A549 (cell line): ENCODE results near the gene IMPA2. TPM values are rescaled to one million over a fixed set of nuclear protein-coding genes. Genes with fewer than 3 reads are reported as not detected.
A peak's percentile ranks its signal among the peaks of the same experiment; 100 is the strongest.

ENCODE experiments used
- ATAC-seq, 2 experiments: fragments of 200-7000 bp in 1 of 2; fragments of >200 bp in 1 of 2; cut with Nextera tagmentation in 1 of 2; cut with Tn5 transposase in 1 of 2; 3 replicates each; pipeline versions ENCODE4 v1.8.0 to v1.9.1; 2018 to 2020; ENCODE audit warnings: mild to moderate bottlenecking in 1 of 2, moderate library complexity in 1 of 2
- CTCF ChIA-PET: fragments of 300-600 bp; sonication (Branson Sonifier 250); formaldehyde crosslinking; extraction: SDS; loops from one replicate; lab custom pipeline; 2021; ENCODE audit warnings: antibody characterized with exemption, inconsistent platforms; lab: Yijun Ruan, JAX
- POLR2A ChIA-PET: fragments of 350-600 bp; formaldehyde crosslinking; extraction: SDS; loops from one replicate; lab custom pipeline; 2021; ENCODE audit warnings: antibody characterized with exemption, inconsistent platforms; lab: Yijun Ruan, JAX
- DNase-seq, 2 experiments: peaks; one replicate each; pipeline versions ENCODE4 v3.0.0 to v3.0.0-alpha.2; 2011 to 2016; ENCODE audit warnings: low read depth in 1 of 2, low spot score in 1 of 2
- FAIRE-seq: peaks from 2 replicates; lab custom pipeline; 2011; peaks lifted over from hg19 to GRCh38; lab: Jason Lieb, UNC
- H3K27ac ChIP-seq, 2 experiments: fragments of >200 bp; sonication (Bioruptor Twin); formaldehyde crosslinking; 3 replicates each; pipeline ENCODE4 v1.5.1; 2016 to 2017
- H3K4me1 ChIP-seq: fragments of >200 bp; sonication (Bioruptor Twin); formaldehyde crosslinking; 3 replicates; pipeline ENCODE4 v1.6.1; 2016
- H3K4me2 ChIP-seq: fragments of >200 bp; sonication (Bioruptor Twin); formaldehyde crosslinking; 3 replicates; pipeline ENCODE4 v1.6.1; 2016
- H3K4me3 ChIP-seq: fragments of >200 bp; sonication (Bioruptor Twin); formaldehyde crosslinking; 3 replicates; pipeline ENCODE4 v1.5.1; 2016
- H3K9me3 ChIP-seq: fragments of >200 bp; sonication (Bioruptor Twin); formaldehyde crosslinking; 3 replicates; pipeline ENCODE4 v1.6.1; 2016
- CEBPB ChIP-seq, 2 experiments: fragments of >200 bp in 1 of 2; sonication (Bioruptor Twin) in 1 of 2; formaldehyde crosslinking in 1 of 2; IDR thresholded peaks; 2 replicates each; pipeline ENCODE4 v1.6.1; 2012 to 2016
- CHD2 ChIP-seq: fragments of 150-350 bp; IDR thresholded peaks from 2 replicates; pipeline ENCODE4 v1.6.1; 2014; ENCODE audit warnings: low read length; ENCODE audit not compliant: partially characterized antibody
- EHF ChIP-seq: fragments of 250-450 bp; sonication (Bioruptor Pico); IDR thresholded peaks from 2 replicates; pipeline ENCODE4 v1.5.0; 2020; ENCODE audit warnings: mild to moderate bottlenecking
- EP300 ChIP-seq, 2 experiments: fragments of >200 bp; sonication (Bioruptor Twin); formaldehyde crosslinking; IDR thresholded peaks; 2 replicates in 1 of 2; 3 replicates in 1 of 2; pipeline ENCODE4 v1.6.1; 2016 to 2017
- FOSL2 ChIP-seq, 2 experiments: fragments of 450-650 bp in 1 of 2; fragments of >200 bp in 1 of 2; sonication (Bioruptor Twin) in 1 of 2; formaldehyde crosslinking; IDR thresholded peaks; 2 replicates each; pipeline versions ENCODE4 v1.5.0 to v1.6.1; 2016 to 2020; ENCODE audit warnings: mild to moderate bottlenecking in 1 of 2, moderate library complexity in 1 of 2
- FOXS1 ChIP-seq: fragments of 250-450 bp; sonication (Bioruptor Pico); IDR thresholded peaks from 2 replicates; pipeline ENCODE4 v1.5.0; 2020; ENCODE audit warnings: mild to moderate bottlenecking, moderate library complexity
- HEYL ChIP-seq: fragments of 250-450 bp; sonication (Bioruptor Pico); IDR thresholded peaks from 2 replicates; pipeline ENCODE4 v1.8.0; 2021; ENCODE audit warnings: mild to moderate bottlenecking, moderate library complexity
- HOXB5 ChIP-seq: fragments of 250-450 bp; sonication (Bioruptor Pico); IDR thresholded peaks from 2 replicates; pipeline ENCODE4 v1.5.0; 2020; ENCODE audit warnings: mild to moderate bottlenecking, moderate library complexity
- JUN ChIP-seq, 2 experiments: fragments of >200 bp; sonication (Bioruptor Twin); formaldehyde crosslinking; IDR thresholded peaks; 2 replicates in 1 of 2; 3 replicates in 1 of 2; pipeline ENCODE4 v1.6.1; 2016 to 2017
- KDM1A ChIP-seq: fragments of 200-600 bp; sonication (generic); IDR thresholded peaks from 2 replicates; pipeline ENCODE4 v1.6.1; 2016; ENCODE audit warnings: low read depth, mild to moderate bottlenecking
- KDM5A ChIP-seq: fragments of 200-600 bp; sonication (generic); IDR thresholded peaks from 2 replicates; pipeline ENCODE4 v1.6.1; 2016; ENCODE audit warnings: antibody characterized with exemption, mild to moderate bottlenecking
- MAFK ChIP-seq: fragments of 450-650 bp; IDR thresholded peaks from 2 replicates; pipeline ENCODE4 v1.6.1; 2014; ENCODE audit not compliant: partially characterized antibody
- MYC ChIP-seq: IDR thresholded peaks from 2 replicates; pipeline ENCODE4 v1.6.1; 2012; ENCODE audit warnings: mild to moderate bottlenecking, inconsistent platforms, low read length, improper control_type of control experiment, borderline replicate concordance
- RARB ChIP-seq: fragments of 250-450 bp; sonication (Bioruptor Pico); IDR thresholded peaks from 2 replicates; pipeline ENCODE4 v1.8.0; 2021; ENCODE audit warnings: mild to moderate bottlenecking, moderate library complexity
- RFX5 ChIP-seq: fragments of 450-650 bp; IDR thresholded peaks from 2 replicates; pipeline ENCODE4 v1.7.1; 2014; ENCODE audit warnings: antibody characterized with exemption, mild to moderate bottlenecking, moderate library complexity
- WGBS: methylation state at CpG from one replicate; pipeline ENCODE4 v1.1.6; 2017; ENCODE audit errors: missing lambda C conversion rate; 5-methylcytosine and 5-hydroxymethylcytosine counted together
- polyA plus RNA-seq, 4 experiments: library from polyadenylated mRNA; depleted of rRNA in 3 of 4; stranded (reverse); fragments of >200 nt; fragmentation: RNase III in 1 of 4; extraction: RNeasy Plus Mini Kit Qiagen cat#74134 plus additional on column Dnase treatment in 1 of 4; gene quantifications; 2 replicates in 3 of 4; 3 replicates in 1 of 4; pipeline ENCODE4 v1.2.3, GENCODE V29; 2011 to 2017
- TF ChIP-seq, protein P1 (sequence below): fragments of 250-450 bp; sonication (Bioruptor Pico); IDR thresholded peaks from 2 replicates; pipeline ENCODE4 v1.5.0; 2021; ENCODE audit warnings: mild to moderate bottlenecking, moderate library complexity, borderline replicate concordance
- TF ChIP-seq, protein P2 (sequence below): IDR thresholded peaks from 2 replicates; pipeline ENCODE4 v1.6.1; 2012
- TF ChIP-seq, protein P3 (sequence below): fragments of >200 bp; sonication (Bioruptor Twin); formaldehyde crosslinking; IDR thresholded peaks from 2 replicates; pipeline ENCODE4 v1.6.1; 2016
- TF ChIP-seq, protein P4 (sequence below): fragments of 200-600 bp; sonication (generic); IDR thresholded peaks from 2 replicates; pipeline ENCODE4 v1.6.1; 2016; ENCODE audit warnings: antibody characterized with exemption, mild to moderate bottlenecking, moderate library complexity
- TF ChIP-seq, protein P5 (sequence below): IDR thresholded peaks from 2 replicates; pipeline ENCODE4 v1.6.1; 2012
- TF ChIP-seq, protein P6 (sequence below): IDR thresholded peaks from 2 replicates; pipeline ENCODE4 v1.6.1; 2012; ENCODE audit warnings: low read depth, borderline replicate concordance
- TF ChIP-seq, protein P7 (sequence below): fragments of >200 bp; sonication (Bioruptor Twin); formaldehyde crosslinking; IDR thresholded peaks from 3 replicates; pipeline ENCODE4 v1.5.1; 2016

IMPA2 gene
- polyA plus RNA-seq, 2 of the 4 experiments (the other 2 are of a cell fraction), result 35.1 to 65.3 TPM

DNA sequence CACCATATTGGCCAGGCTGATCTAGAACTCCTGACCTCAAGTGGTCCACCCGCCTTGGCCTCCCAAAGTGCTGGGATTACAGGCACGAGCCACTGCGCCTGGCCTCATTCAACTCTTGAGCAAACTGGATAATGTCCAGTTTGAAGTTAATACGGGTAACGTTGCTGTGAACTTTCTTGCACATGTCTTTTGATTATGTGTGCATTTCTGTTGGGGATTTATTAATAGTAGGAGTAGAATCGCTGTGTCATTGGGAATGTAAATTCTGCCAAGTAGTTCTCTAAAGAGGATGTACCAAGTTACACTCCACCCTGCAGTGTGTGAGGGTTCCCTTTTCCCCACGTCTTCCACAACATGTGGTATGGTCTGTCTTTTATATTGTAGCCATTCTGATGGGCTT is 6.2 kb downstream of the IMPA2 start:
- Histone ChIP-seq H3K4me1 (peaks cover 63% of the 10 kb centered on the region), H3K9me3 (no peaks in the 10 kb centered on the region), H3K4me3 (no peak overlapping the region), H3K4me2 (0 out of 3 replicates have a peak overlapping the region, but pooled peaks have one; percentile 7), H3K27ac (peak overlapping the region; percentile 20 to 69; a peak in 2 of 6 replicates)
- TF ChIP-seq MAFK (peak; percentile 50), HEYL (CRISPR knock-in tag) (no peak)
- 65% methylated on average over 5 of the region's 7 CpGs for WGBS
- FAIRE-seq, result no peak
- DNase-seq, result peak in 1 of 2 experiments; percentile 26
- ATAC-seq, result no peak
- CTCF ChIA-PET, result interaction anchor here (0.7 to 13.1 kb wide), 3 partner anchors 47 to 64 kb away, joined by 3 to 435 read pairs (median 3); no protein-coding TSS in a partner anchor
- POLR2A ChIA-PET, result no interaction called here

DNA sequence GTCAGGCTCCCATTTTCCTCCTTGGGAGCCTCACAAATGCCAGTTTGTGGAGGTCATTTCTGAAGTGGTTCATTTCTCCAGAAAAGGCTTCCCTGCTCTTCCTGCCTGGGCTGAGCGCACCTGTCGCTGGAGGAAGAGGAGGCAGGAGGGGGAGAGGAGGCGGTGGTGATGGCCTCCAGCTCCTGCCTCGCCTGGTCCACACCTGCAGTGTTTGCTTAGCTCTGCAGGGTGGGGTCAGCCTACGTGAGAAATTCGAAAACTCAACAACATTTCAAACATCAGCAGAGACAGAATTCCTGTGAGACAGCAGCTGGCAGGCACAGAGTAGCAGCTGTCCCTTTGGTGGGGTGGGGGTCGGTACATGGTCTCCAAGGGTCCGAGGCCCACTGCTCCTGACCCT is 7.9 kb downstream of the IMPA2 start:
- POLR2A ChIA-PET, result interaction anchor here (1.1 kb wide), 1 partner anchor 42 kb away, joined by 3 read pairs; no protein-coding TSS in a partner anchor
- peaks cover 63% of the 10 kb centered on the region for H3K4me1 ChIP-seq

DNA sequence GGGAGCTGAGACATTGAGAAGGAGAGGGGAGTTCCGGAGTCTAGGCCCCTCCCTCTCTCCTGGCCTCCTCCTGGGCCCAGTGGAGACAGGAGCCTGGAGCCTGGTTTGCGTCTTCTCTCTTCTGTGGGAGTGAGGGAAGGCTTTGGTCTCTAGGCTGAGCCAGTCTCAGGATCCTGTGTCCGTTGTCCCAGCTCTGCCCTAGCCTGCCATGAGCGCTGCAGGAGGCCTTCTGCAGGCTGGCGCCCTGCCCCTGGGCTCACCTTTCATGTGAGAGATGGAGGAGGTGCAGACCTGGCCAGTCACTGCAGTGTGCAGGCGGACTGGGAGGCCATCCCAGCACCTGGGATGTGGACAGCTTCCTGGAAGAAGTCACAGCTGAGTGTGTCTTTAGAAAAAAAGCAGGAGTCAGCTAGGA is 8.7 kb downstream of the IMPA2 start:
- no peak overlapping the region for H3K4me3 ChIP-seq
- no peaks in the 10 kb centered on the region for H3K9me3 ChIP-seq
- peak overlapping the region in 1 of 2 experiments; percentile 66; a peak in 3 of 6 replicates for H3K27ac ChIP-seq
- WGBS, result 69% methylated on average over 2 of the region's 6 CpGs
- ChIA-PET CTCF (interaction anchor here (0.8 to 13.1 kb wide), 7 partner anchors 9 to 262 kb away, joined by 3 to 435 read pairs (median 5); no protein-coding TSS in a partner anchor), POLR2A (interaction anchor here (1.1 to 1.3 kb wide), 2 partner anchors 8 to 43 kb away, joined by 3 read pairs; no protein-coding TSS in a partner anchor)
- peaks cover 68% of the 10 kb centered on the region for H3K4me1 ChIP-seq
- FAIRE-seq (no peak), ATAC-seq (no peak), DNase-seq (no peak)
- peak overlapping the region; percentile 19; the same call in 1 of the 3 replicates for H3K4me2 ChIP-seq
- TF ChIP-seq, protein P1, sequence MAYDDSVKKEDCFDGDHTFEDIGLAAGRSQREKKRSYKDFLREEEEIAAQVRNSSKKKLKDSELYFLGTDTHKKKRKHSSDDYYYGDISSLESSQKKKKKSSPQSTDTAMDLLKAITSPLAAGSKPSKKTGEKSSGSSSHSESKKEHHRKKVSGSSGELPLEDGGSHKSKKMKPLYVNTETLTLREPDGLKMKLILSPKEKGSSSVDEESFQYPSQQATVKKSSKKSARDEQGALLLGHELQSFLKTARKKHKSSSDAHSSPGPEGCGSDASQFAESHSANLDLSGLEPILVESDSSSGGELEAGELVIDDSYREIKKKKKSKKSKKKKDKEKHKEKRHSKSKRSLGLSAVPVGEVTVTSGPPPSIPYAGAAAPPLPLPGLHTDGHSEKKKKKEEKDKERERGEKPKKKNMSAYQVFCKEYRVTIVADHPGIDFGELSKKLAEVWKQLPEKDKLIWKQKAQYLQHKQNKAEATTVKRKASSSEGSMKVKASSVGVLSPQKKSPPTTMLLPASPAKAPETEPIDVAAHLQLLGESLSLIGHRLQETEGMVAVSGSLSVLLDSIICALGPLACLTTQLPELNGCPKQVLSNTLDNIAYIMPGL, result no peak
- TF ChIP-seq, protein P2, sequence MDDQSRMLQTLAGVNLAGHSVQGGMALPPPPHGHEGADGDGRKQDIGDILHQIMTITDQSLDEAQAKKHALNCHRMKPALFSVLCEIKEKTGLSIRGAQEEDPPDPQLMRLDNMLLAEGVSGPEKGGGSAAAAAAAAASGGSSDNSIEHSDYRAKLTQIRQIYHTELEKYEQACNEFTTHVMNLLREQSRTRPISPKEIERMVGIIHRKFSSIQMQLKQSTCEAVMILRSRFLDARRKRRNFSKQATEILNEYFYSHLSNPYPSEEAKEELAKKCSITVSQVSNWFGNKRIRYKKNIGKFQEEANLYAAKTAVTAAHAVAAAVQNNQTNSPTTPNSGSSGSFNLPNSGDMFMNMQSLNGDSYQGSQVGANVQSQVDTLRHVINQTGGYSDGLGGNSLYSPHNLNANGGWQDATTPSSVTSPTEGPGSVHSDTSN, result no peak
- TF ChIP-seq CHD2 (no peak), HOXB5 (CRISPR knock-in tag) (no peak), FOSL2 (IDR thresholded peaks at IDR 0.05) (no peak), FOSL2 (CRISPR knock-in tag; IDR thresholded peaks at IDR 0.05) (no peak), KDM1A (no peak), CEBPB (IDR thresholded peaks at IDR 0.05) (no peak), EHF (no peak), RARB (CRISPR knock-in tag) (no peak), RFX5 (no peak), FOXS1 (no peak)
- TF ChIP-seq, protein P3, sequence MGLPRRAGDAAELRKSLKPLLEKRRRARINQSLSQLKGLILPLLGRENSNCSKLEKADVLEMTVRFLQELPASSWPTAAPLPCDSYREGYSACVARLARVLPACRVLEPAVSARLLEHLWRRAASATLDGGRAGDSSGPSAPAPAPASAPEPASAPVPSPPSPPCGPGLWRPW, result no peak
- TF ChIP-seq, protein P4, sequence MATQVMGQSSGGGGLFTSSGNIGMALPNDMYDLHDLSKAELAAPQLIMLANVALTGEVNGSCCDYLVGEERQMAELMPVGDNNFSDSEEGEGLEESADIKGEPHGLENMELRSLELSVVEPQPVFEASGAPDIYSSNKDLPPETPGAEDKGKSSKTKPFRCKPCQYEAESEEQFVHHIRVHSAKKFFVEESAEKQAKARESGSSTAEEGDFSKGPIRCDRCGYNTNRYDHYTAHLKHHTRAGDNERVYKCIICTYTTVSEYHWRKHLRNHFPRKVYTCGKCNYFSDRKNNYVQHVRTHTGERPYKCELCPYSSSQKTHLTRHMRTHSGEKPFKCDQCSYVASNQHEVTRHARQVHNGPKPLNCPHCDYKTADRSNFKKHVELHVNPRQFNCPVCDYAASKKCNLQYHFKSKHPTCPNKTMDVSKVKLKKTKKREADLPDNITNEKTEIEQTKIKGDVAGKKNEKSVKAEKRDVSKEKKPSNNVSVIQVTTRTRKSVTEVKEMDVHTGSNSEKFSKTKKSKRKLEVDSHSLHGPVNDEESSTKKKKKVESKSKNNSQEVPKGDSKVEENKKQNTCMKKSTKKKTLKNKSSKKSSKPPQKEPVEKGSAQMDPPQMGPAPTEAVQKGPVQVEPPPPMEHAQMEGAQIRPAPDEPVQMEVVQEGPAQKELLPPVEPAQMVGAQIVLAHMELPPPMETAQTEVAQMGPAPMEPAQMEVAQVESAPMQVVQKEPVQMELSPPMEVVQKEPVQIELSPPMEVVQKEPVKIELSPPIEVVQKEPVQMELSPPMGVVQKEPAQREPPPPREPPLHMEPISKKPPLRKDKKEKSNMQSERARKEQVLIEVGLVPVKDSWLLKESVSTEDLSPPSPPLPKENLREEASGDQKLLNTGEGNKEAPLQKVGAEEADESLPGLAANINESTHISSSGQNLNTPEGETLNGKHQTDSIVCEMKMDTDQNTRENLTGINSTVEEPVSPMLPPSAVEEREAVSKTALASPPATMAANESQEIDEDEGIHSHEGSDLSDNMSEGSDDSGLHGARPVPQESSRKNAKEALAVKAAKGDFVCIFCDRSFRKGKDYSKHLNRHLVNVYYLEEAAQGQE, result no peak
- TF ChIP-seq, protein P5, sequence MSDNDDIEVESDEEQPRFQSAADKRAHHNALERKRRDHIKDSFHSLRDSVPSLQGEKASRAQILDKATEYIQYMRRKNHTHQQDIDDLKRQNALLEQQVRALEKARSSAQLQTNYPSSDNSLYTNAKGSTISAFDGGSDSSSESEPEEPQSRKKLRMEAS, result no peak

More for the DNA sequence above, 7.9 kb downstream of the IMPA2 start:
- Histone ChIP-seq H3K27ac (peak overlapping the region in 1 of 2 experiments; percentile 66; a peak in 3 of 6 replicates), H3K4me3 (no peak overlapping the region), H3K9me3 (no peaks in the 10 kb centered on the region), H3K4me2 (peak overlapping the region; percentile 19; the same call in 1 of the 3 replicates)
- no peak for ATAC-seq
- WGBS, result 87% methylated on average over 5 of the region's 8 CpGs
- no peak for DNase-seq
- TF ChIP-seq CEBPB (IDR thresholded peaks at IDR 0.05), result no peak
- TF ChIP-seq KDM5A, result no peak
- no peak for TF ChIP-seq EP300 (IDR thresholded peaks at IDR 0.05)
- TF ChIP-seq, protein P6, sequence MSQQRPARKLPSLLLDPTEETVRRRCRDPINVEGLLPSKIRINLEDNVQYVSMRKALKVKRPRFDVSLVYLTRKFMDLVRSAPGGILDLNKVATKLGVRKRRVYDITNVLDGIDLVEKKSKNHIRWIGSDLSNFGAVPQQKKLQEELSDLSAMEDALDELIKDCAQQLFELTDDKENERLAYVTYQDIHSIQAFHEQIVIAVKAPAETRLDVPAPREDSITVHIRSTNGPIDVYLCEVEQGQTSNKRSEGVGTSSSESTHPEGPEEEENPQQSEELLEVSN, result no peak
- TF ChIP-seq MYC, result no peak
- no peak for TF ChIP-seq FOSL2 (IDR thresholded peaks at IDR 0.05)
- no peak for TF ChIP-seq FOSL2 (CRISPR knock-in tag; IDR thresholded peaks at IDR 0.05)
- TF ChIP-seq JUN (IDR thresholded peaks at IDR 0.05), result no peak
- TF ChIP-seq, protein P7, sequence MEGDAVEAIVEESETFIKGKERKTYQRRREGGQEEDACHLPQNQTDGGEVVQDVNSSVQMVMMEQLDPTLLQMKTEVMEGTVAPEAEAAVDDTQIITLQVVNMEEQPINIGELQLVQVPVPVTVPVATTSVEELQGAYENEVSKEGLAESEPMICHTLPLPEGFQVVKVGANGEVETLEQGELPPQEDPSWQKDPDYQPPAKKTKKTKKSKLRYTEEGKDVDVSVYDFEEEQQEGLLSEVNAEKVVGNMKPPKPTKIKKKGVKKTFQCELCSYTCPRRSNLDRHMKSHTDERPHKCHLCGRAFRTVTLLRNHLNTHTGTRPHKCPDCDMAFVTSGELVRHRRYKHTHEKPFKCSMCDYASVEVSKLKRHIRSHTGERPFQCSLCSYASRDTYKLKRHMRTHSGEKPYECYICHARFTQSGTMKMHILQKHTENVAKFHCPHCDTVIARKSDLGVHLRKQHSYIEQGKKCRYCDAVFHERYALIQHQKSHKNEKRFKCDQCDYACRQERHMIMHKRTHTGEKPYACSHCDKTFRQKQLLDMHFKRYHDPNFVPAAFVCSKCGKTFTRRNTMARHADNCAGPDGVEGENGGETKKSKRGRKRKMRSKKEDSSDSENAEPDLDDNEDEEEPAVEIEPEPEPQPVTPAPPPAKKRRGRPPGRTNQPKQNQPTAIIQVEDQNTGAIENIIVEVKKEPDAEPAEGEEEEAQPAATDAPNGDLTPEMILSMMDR, result no peak
- CTCF ChIA-PET, result interaction anchor here (0.8 to 13.1 kb wide), 7 partner anchors 13 to 334 kb away, joined by 3 to 435 read pairs (median 5); no protein-coding TSS in a partner anchor
- no peak for FAIRE-seq
